Measurements from ENCODE around the gene SLX4.

GRCh38 chr16:3601614-3602319, 9.6 kb downstream of the SLX4 start:
- TF ChIP-seq POLR2A (IDR thresholded peaks at IDR 0.05; ENCODE audit: low read depth, low read length) = no peak
- TF ChIP-seq TAF1 (IDR thresholded peaks at IDR 0.05; ENCODE audit: borderline replicate concordance, low read depth, low read length) = no peak
- TF ChIP-seq POLR2AphosphoS5 (IDR thresholded peaks at IDR 0.05; ENCODE audit: low read depth, low read length) = no peak

All from GM12892 (cell line).